ENCODE measurements around the gene BBS1.
"Not testable (repeated sequence)": the region's sequence is repeated elsewhere in the genome, so short reads cannot be mapped to it uniquely, and the experiment has no call there.

Gene BBS1

GRCh38 chr11:66582565-66583147 is 72.2 kb downstream of the BBS1 start:
- DNase-seq, result not testable (repeated sequence)

Measured in CD4-positive, alpha-beta T cell treated with Interleukin-17A for 1 hour (primary cell).